Medulla oblongata (tissue), 1 donor: Measurements from ENCODE around the gene HARBI1.

Experiments
- DNase-seq: peaks from one replicate; pipeline ENCODE4 v3.0.0-alpha.2; 2015; ENCODE audit errors: extremely low spot score

HARBI1 gene

DNA sequence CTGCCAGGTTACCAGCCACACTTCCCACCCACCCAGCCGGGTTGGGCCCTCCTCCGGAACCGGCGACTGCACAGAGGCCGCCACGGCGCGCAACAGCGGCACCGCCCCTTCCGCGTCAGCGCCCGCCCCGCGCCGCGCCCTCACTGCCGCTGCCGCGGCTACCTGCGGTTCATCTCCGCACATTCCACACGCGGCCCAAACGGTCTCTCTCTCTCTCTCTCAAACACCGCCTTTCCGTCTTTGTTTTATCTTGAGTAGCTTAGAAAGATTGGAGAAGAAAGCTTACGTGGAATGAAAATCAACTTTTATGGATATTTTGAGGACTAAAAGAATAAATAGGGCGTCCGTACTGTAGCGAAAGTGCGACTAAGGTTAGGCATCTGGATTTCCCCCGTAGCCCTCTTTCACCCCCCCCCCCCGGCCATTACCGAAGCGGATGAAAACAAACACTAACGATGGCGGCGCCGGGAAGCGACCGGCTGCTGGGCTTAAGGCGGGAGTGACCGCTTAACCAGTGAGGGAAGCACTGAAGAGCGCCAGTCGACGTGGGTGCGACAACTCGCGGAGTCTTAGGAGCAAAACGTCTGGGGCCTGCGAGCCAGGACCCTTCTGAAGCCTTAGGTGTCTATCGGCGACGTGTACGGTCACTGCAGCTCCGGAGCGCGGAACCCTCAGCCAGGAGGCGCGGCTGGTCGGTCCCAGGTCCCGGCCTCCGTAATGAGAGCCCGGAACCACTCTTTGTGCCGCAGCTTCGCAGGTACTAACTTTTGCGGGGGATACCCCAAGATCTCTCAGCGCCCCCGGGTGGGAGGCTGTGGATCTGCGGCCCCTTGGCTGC is at the start of gene HARBI1, which contains the start of gene ATG13:
Gene HARBI1, minus strand, starts transcription at position 94 of the 838 bp plus-strand sequence. CDS start 990 bp downstream, outside the sequence.
Gene ATG13, plus strand, starts transcription at position 420 of the 838 bp plus-strand sequence. CDS start 26,739 bp downstream, outside the sequence.
- peak; percentile 89 for DNase-seq

DNA sequence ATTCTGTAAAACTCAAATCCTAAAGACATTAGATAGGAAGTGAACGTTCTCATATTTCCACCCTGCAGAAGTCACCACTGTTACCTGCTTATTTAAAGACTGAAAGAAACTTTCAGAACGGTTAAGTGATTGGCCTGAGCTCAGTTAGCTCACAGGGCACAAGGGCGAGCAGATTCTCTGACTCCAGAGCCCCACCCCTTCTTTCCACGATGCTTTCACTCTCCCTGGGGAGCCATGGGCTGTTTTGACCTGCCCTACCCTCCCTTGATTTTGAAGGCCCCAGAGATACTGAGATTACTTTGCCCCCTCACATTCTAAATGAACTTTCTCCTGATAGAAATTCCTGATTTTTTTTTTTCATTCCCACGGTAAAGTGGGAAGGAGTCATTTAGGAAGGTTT is 49.5 kb upstream of the HARBI1 start:
- no peak for DNase-seq

DNA sequence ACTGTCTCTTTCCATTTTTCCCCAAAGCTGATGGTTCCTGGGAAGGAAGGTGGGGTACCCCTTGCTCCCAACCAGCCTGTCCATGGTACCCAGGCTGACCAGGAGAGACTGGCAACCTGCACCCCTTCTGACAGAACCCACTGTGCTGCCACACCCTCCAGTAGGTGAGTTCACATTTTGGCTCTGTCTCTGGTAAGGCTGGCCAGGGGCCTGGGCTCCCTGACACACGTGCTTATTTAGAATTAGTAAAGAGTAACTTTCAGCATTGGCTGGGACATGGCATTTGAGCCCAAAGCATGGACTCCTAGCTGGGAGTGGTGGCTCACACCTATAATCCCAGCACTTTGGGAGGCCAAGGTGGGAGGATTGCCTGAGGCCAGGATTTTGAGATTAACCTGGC is 48.3 kb upstream of the HARBI1 start:
- no peak for DNase-seq

GRCh38 chr11:46664612-46665011 is 47.6 kb upstream of the HARBI1 start:
- no peak for DNase-seq

DNA sequence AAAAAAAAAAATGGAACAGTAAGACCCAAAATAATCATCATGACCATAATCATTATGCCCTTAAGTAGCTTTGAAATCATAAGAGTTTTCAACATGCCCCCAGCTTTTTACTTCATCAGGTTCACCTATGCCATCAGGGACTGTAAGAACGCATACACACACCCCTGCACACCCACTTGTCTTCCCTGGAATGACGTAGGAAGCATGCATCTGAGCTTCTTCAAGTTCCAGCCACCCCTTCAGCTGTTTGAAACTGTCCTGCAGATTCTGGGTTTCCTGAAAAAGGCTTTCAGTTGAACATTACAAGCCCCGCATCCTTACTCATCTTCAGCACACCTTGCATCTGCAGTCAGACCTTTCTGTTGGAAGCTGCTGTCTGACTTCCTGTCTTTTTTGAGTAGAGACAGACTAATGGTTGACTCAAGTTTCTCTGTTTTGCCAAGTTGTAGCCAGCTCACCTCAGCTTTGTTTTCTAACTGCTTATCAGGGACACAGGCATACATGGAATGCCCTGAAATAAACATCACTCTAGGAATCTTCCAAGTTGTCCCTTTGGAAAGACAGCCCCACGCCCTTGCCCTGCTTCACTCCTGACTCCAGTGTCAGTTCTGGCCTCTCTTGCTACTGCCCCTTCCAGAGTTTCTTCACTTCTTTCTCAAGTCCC is 46.4 kb upstream of the HARBI1 start:
- DNase-seq = no peak

DNA sequence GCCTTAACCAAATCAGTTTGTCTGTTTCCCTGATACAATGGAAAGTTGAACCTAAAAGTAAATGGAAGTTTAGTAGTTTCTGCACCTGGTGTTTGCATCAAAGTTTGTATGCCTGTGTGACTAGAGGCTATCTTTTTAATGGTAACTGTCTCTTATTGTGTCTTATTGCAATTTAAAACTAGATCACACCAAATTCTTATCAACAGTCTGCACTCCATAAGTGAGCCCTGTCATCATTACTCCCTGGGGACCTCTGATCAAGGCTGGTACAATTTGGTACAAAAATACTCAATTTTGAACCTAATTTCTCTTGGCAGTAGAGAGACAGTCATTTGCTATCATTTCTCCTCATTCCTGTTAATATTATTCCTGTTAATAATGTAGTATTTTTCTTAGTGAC is 45.3 kb upstream of the HARBI1 start:
- DNase-seq = no peak

- peak; percentile 71 for DNase-seq
Measured at GRCh38 chr11:46661836-46662235, 44.8 kb upstream of the HARBI1 start.

GRCh38 chr11:46659908-46660307 is 42.9 kb upstream of the HARBI1 start:
- DNase-seq = peak; percentile 49

DNA sequence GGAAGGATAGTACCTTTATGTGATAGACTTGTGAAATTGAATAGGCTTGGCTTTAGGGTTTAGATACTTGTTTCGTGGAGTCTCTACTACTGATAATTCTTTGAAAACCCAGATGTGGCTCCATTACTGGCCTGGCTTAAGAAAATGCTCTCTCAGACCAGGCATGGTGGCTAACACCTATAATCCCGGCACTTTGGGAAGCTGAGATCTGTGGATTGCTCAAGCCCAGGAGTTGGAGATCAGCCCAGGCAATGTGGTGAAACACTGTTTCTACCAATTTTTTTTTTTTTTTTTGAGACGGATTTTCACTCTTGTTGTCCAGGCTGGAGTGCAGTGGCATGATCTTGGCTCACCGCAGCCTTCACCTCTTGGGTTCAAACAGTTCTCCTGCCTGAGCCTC is 41.2 kb upstream of the HARBI1 start:
- DNase-seq = no peak

- no peak for DNase-seq
Measured at GRCh38 chr11:46657186-46657585, 40.2 kb upstream of the HARBI1 start.

GRCh38 chr11:46655631-46656030 is 38.6 kb upstream of the HARBI1 start:
- DNase-seq = no peak

- DNase-seq = peak; percentile 90
Measured at GRCh38 chr11:46649180-46649738, 32.2 kb upstream of the HARBI1 start.

DNA sequence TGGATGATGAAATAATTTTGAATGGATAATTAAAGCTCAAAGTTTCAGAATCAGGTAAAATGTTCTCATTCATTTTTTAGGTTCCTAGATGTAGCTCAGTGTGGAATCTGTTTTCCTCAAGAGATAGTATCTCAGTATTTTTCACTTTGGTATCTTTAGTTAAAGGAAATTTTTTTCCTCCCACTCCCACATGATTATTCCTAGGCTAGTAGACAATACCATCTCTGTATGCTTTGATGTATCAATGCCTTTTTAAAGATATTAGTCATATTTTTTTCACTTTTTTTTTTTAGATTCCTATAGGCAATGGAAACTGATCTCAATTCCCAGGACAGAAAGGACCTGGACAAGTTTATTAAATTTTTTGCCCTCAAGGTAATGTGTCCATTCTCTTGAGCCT is 27.0 kb upstream of the HARBI1 start:
- DNase-seq = no peak

- DNase-seq = no peak
Measured at GRCh38 chr11:46643531-46643930, 26.5 kb upstream of the HARBI1 start.

DNA sequence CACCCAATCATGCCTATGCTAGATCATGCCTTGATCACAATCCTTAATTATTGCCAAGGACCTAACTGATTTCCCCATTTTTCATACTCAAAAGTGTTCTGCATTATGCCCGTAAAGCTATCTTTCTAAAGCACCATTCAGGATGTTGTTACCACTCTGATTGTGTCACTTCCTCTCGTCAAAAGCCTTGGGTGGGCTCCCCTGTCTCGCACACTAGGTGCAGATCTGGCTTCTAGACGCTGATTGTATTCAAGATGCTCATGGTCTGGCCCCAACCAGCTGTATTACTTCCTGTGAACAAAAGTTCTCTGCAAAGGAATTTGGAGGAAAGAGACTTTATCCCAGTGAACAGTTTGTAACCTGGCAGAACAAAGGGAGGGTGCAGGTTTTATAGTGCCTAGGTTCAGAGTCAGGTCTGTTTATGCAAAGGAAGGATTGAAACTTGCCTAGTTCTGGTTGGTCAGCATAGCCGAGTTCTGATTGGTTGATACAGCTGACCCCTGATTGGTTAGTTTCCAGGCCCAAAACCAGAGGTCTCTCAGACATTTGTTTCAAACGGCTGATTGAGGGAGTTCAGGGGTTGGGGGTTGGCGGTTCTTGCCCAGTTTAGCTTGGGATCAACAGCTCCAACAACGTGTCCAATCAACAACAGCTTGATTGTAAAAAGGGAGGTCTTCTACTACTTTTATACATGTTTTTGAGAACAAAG is 25.8 kb upstream of the HARBI1 start:
- no peak for DNase-seq

- no peak for DNase-seq
Measured at GRCh38 chr11:46641639-46642038, 24.6 kb upstream of the HARBI1 start.

- DNase-seq = no peak
Measured at GRCh38 chr11:46640036-46640788, 23.2 kb upstream of the HARBI1 start.

DNA sequence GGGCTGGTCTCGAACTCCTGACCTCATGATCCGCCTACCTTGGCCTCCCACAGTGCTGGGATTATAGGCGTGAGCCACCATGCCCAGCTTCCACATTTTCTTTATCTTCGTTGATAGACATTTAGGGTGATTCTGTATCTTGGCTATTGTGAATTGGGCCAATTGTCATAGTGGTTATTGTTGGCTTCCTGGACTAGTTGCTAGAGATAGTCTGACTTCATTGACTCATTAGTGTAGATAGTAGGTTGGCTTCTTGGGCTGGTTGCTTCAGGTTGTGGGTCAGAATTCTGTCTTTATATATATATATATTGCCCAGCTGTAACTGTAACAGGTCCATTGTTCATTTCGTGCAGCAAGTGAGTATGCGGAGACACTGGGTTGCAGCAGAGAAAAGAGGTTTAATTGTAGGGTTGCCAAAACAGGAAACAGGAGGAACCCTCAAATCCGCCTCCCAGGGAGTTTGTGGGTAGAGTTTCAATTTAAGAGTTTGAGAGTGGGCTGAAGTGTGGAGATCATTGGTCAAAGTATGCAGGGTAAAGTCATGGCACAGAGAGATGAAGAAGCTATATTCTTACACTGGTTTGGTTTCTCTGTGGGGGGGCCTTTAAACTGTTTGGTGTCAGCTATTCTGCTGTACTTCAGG is 22.3 kb upstream of the HARBI1 start:
- no peak for DNase-seq

- DNase-seq = peak; percentile 74
Measured at GRCh38 chr11:46637546-46637945, 20.5 kb upstream of the HARBI1 start.

DNA sequence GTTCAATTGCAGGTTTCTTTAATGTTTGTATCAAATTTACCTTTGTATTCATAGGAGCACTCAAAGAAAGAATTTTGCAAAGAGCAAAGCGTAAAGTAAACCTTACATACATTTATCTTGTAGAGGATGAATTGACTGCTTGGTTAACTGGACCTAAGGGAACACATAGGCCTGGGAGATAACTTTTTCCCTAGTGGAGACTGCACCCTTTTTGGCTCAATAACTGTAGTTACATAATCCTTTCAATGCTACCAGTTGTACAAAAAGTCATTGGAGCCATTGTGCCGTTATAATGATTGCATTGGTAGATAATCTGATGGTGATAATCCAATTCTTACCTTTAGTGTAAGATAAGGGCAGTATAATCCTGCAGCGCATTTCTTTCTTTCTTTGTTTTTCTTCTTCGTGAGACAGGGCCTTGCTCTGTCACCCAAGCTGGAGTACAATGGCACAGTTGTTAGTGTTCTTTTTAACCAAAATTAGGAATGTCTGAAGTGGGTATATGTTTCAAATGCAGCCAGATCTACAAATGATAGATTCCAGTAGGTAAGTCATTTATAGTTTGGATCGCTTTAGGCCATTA is 18.6 kb upstream of the HARBI1 start:
- peak; percentile 32 for DNase-seq
